DMS153 (cell line): ENCODE measurements around the gene MELTF.

ENCODE experiments used
- DNase-seq: peaks from one replicate; lab custom pipeline; 2025; lab: John Stamatoyannopoulos, UW

MELTF gene

DNA sequence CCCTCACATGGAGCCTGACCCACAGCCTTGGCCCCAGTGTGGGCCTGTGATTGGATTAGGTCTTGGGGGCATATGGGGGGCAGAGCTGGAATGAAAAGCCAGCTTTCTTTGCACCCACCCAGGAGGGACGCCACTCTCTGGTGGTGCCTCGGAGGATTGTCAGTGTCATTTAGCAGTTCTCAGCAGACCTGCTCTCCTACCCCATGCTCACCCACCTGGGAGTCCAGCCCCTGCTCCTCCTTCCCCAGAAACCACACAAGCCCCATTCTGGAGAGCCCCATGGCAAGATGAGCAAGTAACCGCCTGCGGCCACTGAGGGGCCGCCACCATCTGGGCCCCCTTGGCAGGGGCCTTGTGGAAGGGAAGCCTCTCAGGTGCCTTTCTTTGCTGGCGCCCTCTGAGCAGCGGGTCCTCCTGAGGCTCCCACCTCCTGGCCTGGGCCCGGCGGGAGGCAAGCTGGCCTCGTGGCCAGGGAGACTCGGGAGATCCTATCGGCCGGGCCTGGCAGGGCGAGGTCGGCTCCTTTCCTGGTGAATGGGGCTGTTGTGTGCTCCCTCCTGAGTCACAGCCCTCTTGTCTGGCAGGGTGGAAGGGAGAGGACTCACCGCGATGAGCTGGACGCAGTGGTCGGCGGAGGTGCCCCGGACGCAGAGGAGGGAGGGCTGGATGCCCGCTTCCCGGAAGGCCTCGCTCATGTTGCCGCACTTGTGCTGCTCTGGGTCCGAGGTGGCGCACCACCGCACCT lies 2.3 kb downstream of the MELTF start:
- DNase-seq: no peak

DNA sequence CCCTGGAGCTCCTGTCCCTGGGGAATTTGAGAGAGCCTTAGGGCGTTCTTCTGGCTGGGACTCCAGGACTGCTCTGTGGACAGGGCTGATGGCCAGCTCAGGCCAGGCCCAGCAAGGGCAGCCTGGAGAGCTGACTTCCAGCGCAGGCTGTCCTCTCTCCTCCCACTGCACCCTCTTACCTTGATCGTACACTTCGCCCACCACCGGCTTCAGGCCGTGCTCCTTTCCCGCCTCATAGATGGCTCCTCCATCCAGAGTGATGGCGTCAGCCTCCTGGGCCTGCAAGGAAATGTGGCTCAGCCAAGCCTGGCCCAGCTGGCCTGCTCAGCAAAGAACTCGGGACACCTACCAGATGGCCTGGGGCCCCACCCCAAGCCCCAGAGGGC lies 3.1 kb downstream of the MELTF start:
- no peak for DNase-seq

DNA sequence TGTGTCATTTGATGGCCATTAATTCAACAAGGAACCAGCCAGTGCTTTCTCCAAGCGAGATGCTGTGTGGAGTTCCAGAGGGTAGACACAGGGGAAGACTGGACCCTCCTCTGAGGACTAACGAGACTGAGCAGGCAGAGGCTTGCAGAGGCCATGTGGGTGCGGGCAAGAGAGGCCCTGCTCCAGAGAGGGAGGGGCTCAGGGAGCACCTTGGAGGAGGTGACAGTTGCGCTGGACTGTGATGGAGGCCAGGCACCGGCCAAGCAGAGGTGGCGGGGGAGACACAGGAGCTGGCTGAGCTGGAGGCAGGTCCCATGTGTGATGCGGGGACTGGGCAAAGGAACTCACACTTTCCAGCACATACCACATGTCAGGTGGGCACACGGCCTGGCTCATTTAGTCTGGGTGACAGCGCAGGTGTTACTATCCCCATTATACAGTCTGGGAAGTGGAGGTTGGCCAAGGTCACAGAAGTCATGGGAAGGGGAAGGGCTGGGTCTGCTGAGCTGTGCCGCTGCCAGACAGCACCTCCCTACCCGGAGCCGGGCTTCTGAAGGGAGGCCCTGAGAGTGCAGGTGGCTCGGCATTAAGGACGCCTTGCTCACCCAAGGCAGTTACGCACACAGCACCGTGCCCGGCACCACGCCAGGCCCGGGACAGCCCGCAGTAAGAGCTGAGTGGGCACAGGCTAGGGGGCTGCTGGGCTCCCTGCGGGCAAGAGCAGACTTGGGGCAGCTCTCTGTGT lies 3.7 kb downstream of the MELTF start:
- DNase-seq: no peak

- DNase-seq: no peak
Measured at GRCh38 chr3:197024881-197025735, 4.5 kb downstream of the MELTF start.

DNA sequence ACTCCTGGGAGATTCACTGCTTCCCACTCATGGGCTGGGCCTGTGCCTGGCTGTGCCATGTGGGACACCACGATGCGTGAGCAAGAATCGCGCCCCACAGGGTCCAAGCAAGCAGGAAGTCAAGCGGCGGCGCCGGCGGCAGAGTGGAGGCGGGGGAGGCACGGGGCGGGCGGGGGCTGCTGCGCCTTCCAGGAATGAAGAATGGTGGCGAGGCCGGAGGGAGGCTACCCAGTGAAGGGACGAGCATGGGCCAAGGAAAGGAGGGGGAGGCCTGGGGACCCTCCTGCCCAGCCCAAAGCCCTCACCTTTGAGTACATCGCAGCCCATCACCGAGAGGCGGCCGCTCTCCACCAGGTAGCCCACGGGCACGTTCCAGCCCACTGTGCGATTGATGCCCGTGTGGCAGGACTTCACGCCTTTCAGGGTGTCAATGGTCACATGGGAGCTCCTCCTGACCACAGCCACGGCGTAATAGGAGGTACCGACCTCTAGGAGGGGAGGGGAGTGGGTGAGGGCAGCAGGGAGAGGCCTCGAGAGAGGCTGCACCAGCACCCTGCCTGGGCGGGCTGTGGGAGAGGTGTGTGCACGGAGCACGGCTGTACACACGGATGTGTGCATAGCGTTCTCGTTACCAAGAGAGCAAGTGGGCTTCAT lies 5.5 kb downstream of the MELTF start:
- DNase-seq: peak; percentile 37

- DNase-seq: peak; percentile 76
Measured at GRCh38 chr3:197023241-197023997, 6.2 kb downstream of the MELTF start.

DNA sequence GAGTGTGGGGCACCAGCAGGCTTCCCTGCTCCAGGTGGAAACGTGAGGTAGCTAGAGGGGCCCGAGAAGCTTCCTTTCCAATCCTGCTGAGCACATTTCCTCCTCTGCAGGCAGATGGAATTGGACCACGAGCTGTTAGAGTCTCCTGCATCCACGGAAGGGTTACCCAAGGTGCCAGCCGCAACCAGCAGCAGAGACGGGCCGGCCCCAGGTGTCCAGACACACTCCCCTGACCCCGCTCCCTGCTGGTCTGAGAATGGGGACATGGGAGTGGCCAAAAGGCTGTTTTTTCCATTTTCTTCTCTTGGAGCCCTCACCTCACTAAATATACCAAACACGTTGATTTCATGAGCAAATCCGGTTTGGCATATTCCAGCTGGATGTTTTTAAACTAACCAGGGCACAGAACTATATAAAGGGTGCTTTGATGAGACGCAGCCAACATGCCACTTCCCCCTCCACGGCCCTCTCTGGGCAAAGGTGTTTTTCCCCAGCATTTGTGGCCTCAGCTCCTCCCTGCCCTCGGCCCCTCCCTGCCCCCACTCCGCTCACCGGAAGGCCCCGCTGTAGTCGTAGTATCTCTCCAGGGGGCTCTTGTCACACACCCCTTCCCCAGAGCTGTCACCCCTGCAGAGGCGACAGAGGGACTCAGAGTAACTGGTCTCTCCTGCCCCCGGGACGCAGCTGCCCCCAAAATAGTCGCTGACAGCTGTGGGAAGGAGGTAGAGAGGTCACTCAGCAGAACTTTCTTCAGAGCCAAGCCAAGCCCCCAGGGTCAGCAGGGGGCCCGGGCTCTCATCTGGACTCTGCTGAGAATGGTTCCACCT lies 7.0 kb downstream of the MELTF start:
- no peak for DNase-seq

GRCh38 chr3:197021729-197022404 lies 7.8 kb downstream of the MELTF start:
- no peak for DNase-seq

- no peak for DNase-seq
Measured at GRCh38 chr3:197021231-197021630, 8.4 kb downstream of the MELTF start.

- DNase-seq: no peak
Measured at GRCh38 chr3:197019535-197019934, 10.1 kb downstream of the MELTF start.

- DNase-seq: no peak
Measured at GRCh38 chr3:197019021-197019420, 10.6 kb downstream of the MELTF start.

DNA sequence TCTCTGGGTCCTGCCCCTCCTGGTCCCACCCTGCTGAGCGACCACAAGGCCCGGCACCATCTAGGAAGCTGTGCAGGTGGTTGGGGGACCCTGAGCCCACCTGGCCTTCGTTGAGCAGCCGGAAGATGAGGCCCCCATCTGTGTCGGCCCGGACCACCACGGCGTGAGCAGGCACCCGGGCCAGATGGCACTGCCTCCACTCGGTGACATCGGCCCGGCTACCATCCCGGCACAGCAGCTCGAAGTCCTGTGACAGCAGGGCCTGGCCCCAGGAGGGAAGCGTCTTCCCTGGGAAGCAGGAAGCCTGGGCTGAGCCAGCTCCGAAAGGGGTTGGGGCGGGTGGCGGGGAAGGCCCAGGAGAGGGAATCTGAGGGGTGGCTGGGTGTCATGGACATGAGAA lies 12.6 kb downstream of the MELTF start:
- DNase-seq: no peak

GRCh38 chr3:197015790-197016736 lies 13.6 kb downstream of the MELTF start:
- no peak for DNase-seq

GRCh38 chr3:197014942-197015575 lies 14.6 kb downstream of the MELTF start:
- no peak for DNase-seq

DNA sequence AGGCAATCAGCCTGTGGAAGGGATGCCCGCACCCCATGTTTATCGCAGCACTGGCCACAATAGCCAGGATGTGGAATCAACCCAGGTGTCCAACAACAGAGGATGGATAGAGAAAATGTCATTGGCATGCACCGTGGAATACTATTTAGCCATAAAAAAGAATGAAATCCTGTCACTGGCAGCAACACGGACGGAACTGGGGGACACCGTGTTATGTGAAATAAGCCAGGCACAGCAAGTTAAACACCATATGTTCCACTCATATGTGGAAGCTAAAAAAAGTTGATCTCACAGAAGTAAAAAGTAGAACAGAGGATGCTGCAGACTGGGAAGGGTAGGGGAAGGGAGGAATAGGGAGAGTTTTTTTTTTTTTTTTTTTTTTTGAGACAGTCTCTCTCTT lies 15.6 kb downstream of the MELTF start:
- DNase-seq: no peak

GRCh38 chr3:197012540-197012883 lies 17.1 kb downstream of the MELTF start:
- DNase-seq: no peak

DNA sequence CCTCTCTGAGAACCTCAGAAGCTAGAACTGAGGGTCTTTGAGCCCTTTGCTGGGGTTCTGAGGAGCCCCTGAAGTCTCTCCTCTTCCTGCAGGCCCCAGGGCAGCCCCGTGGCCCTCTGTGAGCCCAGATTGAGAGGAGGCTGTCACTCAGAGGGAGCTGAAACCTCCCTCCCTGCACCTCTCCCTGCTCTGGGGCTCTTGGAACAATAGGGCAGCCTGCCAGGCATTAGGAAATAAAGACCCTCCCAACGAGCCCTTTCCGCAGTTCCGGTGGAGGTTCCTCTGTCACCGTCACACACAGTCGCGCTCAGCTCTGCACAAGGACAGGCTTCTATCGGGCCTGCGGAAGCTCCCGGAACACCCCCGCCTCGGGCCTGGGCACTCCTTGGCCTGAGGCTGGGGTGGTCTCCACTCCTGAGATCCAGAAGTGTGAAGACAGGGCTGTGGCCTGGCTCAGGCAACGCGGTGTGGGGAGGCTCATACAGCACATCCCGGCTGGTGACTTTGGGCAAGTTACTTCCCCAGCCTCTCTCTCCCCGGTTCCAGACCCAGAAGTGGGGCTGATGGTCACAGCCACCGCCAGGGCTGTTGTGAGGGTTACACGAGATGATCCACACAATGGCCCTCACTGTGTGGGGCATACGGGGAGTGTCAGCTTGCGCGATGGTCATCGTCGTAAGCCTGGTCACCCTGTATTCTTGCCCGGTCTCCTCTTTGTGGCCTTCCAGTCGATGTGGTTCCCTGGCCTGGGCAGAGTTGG lies 17.7 kb downstream of the MELTF start:
- no peak for DNase-seq
